ENCODE measurements around the gene SLC35D3.
A peak's percentile ranks its signal among the peaks of the same experiment; 100 is the strongest.
"Not testable (repeated sequence)": the region's sequence is repeated elsewhere in the genome, so short reads cannot be mapped to it uniquely, and the experiment has no call there.

Gene SLC35D3, protein sequence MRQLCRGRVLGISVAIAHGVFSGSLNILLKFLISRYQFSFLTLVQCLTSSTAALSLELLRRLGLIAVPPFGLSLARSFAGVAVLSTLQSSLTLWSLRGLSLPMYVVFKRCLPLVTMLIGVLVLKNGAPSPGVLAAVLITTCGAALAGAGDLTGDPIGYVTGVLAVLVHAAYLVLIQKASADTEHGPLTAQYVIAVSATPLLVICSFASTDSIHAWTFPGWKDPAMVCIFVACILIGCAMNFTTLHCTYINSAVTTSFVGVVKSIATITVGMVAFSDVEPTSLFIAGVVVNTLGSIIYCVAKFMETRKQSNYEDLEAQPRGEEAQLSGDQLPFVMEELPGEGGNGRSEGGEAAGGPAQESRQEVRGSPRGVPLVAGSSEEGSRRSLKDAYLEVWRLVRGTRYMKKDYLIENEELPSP

GRCh38 chr6:136921936-136922684 is at the start of gene SLC35D3:
Gene SLC35D3, plus strand, starts transcription at chr6:136922301. Its CDS starts 128 bp downstream, at chr6:136922429.
- no peak for FAIRE-seq

DNA sequence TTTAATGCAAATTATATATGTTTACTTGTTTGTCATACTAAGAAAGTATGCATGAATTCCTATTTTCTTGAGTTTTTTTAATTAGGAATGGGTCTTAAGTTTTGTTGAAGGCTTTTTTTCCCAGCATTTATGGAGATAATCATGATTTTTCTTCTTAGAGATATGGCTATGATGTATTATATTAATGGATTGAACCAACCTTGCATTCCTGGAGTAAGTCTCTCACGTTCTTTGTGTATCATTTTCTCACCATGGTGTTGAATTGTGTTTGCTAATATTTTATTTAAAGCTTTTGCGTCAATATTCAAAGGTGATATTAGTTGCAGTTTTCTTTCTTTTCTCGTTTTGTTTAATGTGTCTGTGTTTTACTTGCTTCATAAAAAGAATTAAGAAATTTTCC is 48.4 kb upstream of the SLC35D3 start:
- no peak for FAIRE-seq

DNA sequence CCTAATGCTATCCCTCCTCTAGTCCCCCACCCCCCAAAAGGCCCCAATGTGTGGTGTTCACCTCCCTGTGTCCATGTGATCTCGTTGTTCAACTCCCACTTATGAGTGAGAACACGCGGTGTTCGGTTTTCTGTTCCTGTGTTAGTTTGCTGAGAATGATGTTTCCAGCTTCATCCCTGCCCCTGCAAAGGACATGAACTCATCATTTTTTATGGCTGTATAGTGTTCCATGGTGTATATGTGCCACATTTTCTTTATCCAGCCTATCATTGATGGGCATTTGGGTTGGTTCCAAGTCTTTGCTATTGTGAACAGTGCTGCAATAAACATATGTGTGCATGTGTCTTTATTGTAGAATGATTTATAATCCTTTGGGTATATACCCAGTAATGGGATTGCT is 45.6 kb upstream of the SLC35D3 start:
- not testable (repeated sequence) for FAIRE-seq

GRCh38 chr6:136880748-136881460 is 41.2 kb upstream of the SLC35D3 start:
- FAIRE-seq: no peak

DNA sequence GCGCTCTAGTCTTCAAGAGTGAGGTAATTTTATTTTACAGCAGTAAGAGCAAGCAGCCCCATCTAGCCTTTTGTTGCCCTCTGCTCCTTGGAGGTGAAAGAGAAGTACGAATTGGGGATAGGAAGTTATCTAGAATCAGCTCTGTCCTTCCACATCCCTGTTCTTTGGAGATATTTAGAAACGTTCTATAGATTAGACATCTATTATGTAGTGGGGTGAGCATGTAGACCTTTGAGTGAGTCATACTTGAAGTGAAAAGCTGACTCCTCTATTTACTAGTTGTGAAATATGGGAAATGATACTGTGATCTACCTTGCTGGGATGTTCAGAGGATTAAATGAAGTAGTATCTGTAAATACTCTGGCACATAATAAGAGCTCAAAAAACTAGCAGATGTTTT is 36.0 kb upstream of the SLC35D3 start:
- no peak for FAIRE-seq

DNA sequence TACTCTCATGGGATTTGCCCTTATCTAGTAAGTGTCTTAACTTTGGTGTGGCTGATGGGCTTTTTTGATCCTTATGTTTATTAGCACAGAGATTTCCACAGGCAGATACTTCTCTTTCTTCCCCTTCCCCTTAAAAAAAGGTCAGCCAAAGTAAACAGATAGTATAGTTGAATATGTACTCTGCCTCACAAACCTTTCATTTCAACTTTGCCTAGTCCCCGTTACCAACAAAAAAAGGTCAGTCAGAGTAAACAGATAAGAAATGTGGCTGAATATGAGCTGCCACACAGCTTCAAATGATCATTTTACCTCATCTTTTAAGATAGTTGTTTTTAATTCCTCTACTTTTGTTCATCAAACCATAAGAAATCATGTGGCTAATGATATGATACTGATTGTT is 34.1 kb upstream of the SLC35D3 start:
- FAIRE-seq: no peak

DNA sequence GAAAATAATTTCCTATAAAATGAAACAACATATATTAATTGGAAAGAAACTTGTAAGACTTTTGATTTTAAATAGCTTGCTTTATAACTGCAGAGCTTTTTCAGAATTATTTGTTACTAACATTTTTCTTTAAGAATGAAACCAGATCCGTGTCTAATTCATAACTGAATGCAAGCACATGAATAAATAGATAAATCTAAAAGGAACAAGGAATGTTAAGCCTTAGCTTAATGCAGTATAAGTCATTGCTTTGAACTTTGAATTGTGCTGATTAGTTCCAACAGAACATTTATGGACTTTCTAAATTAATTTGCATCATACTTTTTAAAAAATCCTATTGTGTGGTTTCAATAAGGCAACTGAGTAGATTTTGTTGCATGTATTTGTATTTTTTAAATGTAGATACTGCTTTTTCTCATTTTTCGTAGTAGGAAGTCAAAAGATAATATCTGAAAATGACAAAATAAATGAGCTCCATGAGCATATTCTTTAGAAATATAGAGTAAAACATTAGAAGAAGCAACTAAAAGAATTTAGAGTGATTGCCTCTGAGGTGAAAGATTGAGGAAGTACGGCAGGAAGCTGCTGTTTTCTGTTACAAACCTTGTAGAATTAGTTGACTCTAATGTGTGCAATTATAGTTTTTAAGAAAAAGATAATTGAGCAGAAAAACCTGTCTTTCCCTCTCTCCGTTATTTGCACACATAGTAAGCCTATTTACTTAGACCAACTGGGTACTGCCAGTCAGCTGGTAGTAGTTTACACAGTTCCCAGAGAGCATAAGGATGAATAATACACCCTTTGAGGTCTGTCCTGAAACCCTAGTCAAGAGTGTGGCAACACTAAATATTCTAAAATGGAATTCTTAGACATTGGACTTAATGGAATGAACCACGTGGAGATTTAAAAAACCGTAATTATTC is 32.6 kb upstream of the SLC35D3 start:
- peak; percentile 54 for FAIRE-seq

GRCh38 chr6:136890194-136890839 is 31.8 kb upstream of the SLC35D3 start:
- no peak for FAIRE-seq

DNA sequence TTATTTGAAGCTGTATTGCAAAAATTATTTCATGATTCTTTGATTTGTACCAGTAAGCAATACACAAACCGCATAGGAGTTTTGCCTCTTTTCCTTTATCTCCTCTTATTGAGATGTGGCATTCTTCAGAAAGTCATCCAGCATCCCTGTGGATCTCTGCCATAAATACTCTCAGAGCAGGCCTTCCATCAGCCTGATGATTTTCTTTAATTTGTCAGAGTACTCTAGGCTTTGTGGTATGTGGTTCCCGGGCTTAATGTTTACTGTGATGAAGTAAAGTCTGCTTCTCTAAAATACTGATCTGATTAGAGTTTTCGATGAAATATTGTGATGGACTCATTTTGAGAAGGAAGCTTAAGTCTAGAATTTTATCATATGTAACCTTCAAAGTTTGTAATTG is 31.1 kb upstream of the SLC35D3 start:
- no peak for FAIRE-seq

DNA sequence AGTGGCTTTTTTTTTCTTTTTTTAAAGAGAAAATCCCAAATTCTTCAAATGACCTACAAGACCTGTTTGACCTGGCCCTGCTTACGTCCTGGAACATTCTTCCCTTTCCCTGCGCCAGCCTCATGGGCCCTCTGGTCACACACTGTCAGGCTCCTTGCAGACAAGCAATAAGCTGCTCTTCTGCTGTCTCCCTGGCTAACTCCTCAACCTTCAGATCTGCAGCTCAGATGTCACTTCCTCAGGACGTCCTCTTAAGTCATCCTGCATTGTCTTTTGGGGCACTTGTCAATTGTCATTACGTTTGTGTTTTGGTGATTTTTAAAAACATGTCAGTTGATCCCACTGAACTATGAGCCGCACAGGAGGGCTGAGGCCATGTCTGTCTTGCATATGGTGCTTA is 28.9 kb upstream of the SLC35D3 start:
- no peak for FAIRE-seq

DNA sequence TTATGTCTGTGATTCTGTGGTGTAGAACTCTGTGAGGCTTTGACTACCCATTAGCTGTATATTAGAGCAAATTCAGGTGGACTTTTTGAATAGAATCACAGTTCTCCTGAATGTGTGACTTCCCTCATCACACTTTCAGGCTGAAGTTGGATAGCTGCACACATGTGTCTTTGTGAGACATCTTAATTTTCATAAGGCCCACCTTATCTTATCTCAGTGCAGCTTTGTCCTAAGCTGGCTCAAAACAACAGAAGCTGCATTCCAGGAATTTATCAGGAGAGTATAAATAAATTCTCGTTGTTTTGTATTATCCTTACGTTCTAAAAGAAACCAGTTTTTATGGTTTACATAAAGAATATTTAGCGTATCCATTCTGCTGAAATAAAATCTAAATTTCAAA is 26.2 kb upstream of the SLC35D3 start:
- FAIRE-seq: no peak

GRCh38 chr6:136897071-136897470 is 25.0 kb upstream of the SLC35D3 start:
- no peak for FAIRE-seq

- FAIRE-seq: no peak
Observed at GRCh38 chr6:136901212-136901784, 20.8 kb upstream of the SLC35D3 start.

DNA sequence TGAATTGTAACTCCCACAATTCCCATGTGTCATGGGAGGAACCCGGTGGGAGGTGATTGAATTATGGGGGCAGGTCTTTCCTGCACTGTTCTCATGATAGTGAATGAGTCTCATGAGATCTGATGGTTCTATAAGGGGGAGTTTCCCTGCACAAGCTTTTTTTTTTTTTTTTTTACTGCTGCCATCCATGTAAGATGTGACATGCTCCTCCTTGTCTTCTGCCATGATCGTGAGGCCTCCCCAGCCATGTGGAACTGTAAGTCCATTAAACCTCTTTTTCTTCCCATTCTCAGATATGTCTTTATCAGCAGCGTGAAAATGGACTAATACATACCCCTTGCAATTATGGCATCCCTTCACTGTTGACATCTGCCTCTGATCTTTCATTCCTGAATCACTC is 17.6 kb upstream of the SLC35D3 start:
- not testable (repeated sequence) for FAIRE-seq

DNA sequence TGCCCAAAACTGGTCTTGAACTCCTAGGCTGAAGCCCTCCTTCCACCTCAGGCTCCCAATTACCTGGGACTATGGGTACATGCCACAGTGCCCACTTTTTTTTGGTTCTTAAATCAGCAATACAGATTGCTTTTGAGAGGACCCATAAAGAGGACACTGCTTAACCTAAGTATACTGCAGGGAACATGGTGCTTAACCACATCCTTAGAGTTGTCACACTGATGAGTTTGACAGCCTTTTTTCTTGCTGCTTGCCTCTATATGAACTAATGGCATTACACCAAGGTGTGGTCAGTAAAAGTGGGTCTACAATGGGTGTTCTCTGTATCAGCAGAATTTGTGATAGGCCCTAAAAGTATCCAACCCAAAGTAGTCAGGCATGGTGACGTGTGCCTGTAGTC is 7.2 kb upstream of the SLC35D3 start:
- FAIRE-seq: no peak

DNA sequence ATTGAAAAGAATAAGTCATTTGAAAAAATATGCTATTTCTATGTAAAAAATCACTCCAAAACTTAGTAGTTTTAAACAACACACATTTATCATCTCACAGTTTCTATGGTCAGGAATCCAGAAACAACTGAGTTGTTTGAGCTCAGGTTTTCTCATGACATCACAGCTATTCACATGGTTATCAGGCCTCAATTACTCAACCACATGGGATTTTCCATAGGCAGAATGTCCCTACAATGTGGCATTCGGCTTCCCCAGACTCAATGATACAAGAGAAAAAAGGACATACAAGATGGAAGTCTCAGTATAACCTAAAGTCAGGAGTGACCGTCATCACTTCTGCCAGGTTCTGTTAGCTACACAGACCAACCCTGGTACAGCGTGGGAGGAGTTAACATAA is 3.4 kb upstream of the SLC35D3 start:
- FAIRE-seq: no peak

DNA sequence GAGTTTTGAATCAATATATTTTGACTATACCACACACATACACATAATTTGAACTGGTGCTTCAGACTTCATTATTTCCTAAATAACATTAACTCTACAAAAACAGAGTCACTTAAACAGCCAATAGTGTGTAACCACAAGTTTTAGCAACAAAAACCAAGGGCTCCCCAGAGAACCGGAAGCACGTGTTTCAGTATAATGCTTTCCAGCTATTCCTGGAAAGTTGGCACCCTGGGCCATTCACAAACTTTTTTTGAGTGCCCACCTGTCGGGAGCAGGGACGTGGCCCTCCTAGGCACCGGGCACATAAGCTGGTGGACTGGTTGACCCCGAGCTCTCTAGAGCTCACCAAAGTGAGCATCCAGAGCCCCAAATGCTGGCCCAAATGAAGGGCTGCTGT is 1.9 kb upstream of the SLC35D3 start:
- FAIRE-seq: no peak

- no peak for FAIRE-seq
Observed at GRCh38 chr6:136920671-136921380, 1.3 kb upstream of the SLC35D3 start.

- FAIRE-seq: no peak
Observed at GRCh38 chr6:136921381-136921935, 643 bp upstream of the SLC35D3 start.

DNA sequence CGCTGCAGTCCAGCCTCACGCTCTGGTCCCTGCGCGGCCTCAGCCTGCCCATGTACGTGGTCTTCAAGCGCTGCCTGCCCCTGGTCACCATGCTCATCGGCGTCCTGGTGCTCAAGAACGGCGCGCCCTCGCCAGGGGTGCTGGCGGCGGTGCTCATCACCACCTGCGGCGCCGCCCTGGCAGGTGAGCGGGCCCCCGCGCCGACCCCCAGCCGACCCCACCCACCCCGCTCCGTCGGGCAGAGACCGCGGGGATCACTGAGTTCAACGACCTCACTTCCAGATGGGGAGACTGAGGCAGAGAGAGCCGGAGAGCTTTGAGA is 545 bp downstream of the SLC35D3 start:
- FAIRE-seq: no peak
